ENCODE results near the gene GAGE12E. TPM values are rescaled to one million over a fixed set of nuclear protein-coding genes. Genes with fewer than 3 reads are reported as not detected.
"Not testable (repeated sequence)": the region's sequence is repeated elsewhere in the genome, so short reads cannot be mapped to it uniquely, and the experiment has no call there.

The GAGE12E gene
- total RNA-seq, 2 experiments from 2014 or later, result not detected

DNA sequence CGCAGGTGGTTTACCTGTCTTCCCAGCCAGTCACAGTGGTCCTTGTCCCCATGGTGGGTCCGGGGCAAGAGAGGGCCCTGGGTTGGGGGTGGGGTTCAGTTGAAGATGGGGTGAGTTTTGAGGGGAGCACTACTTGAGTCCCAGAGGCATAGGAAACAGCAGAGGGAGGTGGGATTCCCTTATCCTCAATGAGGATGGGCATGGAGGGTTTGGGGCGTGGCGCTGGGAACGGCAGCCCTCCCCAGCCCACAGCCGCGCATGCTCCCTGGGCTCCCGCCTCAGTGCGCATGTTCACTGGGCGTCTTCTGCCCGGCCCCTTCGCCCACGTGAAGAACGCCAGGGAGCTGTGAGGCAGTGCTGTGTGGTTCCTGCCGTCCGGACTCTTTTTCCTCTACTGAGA, 28.6 kb downstream of the GAGE12E start, which contains the start of gene GAGE12H:
Gene GAGE12H, plus strand, starts transcription at position 301 of the 400 bp plus-strand sequence. CDS start 1,155 bp downstream, outside the sequence.
- H3K27ac ChIP-seq (ENCODE audit: low read depth in 1 of 2, low read length in 2 of 2); intact Hi-C loops (cut with DNase I, micrococcal nuclease); H3K4me3 Mint-ChIP-seq; CTCF ChIA-PET; H3K27me3 Mint-ChIP-seq; H3K9me3 ChIP-seq (ENCODE audit: control insufficient read depth in 1 of 2, insufficient read depth in 1 of 2, low read length in 2 of 2); H3K4me1 Mint-ChIP-seq (ENCODE audit: low read depth); H3K9me3 Mint-ChIP-seq; H3K36me3 ChIP-seq (ENCODE audit: insufficient read depth, low read length); H3K4me3 ChIP-seq (ENCODE audit: low read length); DNase-seq; H3K36me3 Mint-ChIP-seq (ENCODE audit: low read depth); POLR2A ChIA-PET; H3K27me3 ChIP-seq (ENCODE audit: control insufficient read depth in 1 of 2, insufficient read depth in 2 of 2, low read length in 2 of 2); H3K4me1 ChIP-seq (ENCODE audit: insufficient read depth, low read length); ATAC-seq (ENCODE audit: poor library complexity); H3K27ac Mint-ChIP-seq: not testable (repeated sequence)

DNA sequence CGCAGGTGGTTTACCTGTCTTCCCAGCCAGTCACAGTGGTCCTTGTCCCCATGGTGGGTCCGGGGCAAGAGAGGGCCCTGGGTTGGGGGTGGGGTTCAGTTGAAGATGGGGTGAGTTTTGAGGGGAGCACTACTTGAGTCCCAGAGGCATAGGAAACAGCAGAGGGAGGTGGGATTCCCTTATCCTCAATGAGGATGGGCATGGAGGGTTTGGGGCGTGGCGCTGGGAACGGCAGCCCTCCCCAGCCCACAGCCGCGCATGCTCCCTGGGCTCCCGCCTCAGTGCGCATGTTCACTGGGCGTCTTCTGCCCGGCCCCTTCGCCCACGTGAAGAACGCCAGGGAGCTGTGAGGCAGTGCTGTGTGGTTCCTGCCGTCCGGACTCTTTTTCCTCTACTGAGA, 38.1 kb downstream of the GAGE12E start, which contains the start of gene GAGE2A:
Gene GAGE2A, plus strand, starts transcription at position 301 of the 400 bp plus-strand sequence. CDS start 1,155 bp downstream, outside the sequence.
- H3K4me1 Mint-ChIP-seq (ENCODE audit: low read depth); ATAC-seq (ENCODE audit: poor library complexity); H3K36me3 ChIP-seq (ENCODE audit: insufficient read depth, low read length); POLR2A ChIA-PET; H3K27me3 Mint-ChIP-seq; intact Hi-C loops (cut with DNase I, micrococcal nuclease); H3K4me3 ChIP-seq (ENCODE audit: low read length); H3K36me3 Mint-ChIP-seq (ENCODE audit: low read depth); H3K4me3 Mint-ChIP-seq; CTCF ChIA-PET; H3K9me3 Mint-ChIP-seq; H3K4me1 ChIP-seq (ENCODE audit: insufficient read depth, low read length); H3K9me3 ChIP-seq (ENCODE audit: control insufficient read depth in 1 of 2, insufficient read depth in 1 of 2, low read length in 2 of 2); H3K27ac Mint-ChIP-seq; H3K27ac ChIP-seq (ENCODE audit: low read depth in 1 of 2, low read length in 2 of 2); H3K27me3 ChIP-seq (ENCODE audit: control insufficient read depth in 1 of 2, insufficient read depth in 2 of 2, low read length in 2 of 2); DNase-seq: not testable (repeated sequence)

DNA sequence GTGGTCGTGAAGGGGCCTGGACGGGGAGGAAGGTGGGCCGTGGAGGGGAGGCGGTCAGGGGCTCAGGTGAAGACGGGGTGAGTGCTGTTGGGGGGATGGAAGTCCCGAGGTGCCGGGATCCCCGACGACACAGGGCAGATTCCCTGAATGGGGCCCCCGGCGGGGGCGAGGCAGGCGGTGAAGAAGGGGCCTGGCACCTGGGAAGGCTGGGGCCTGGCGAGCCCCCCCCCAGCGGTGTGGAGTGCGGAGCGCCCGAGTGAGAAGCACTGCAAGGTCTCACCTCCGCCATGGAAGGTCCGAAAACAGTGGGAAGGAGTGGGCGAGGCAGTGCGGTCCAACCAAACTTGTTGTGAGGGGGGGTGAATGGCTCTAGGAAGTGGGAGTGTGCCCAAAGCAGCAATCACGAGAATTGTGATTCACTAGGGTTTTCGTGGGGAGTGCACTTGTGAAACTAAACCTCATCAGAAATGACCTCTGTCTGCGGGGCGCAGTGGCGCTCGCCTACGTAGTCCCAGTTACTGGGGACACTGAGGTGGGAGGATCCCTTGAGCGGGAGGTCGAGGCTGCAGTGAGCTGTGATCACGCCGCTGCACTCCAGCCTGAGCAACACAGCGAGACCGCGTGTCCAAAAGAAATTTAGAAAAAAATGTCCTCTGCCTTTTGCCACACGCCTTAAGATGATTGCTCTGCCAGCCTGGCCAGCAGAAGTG, 38.8 kb downstream of the GAGE12E start:
- peak in 3 of 14 experiments; percentile 2 to 32 (median 16) for DNase-seq
- H3K27me3 Mint-ChIP-seq; H3K27ac Mint-ChIP-seq; POLR2A ChIA-PET; ATAC-seq (ENCODE audit: poor library complexity); H3K27ac ChIP-seq (ENCODE audit: low read depth in 1 of 2, low read length in 2 of 2); intact Hi-C loops (cut with DNase I, micrococcal nuclease); H3K36me3 ChIP-seq (ENCODE audit: insufficient read depth, low read length); H3K36me3 Mint-ChIP-seq (ENCODE audit: low read depth); H3K4me3 Mint-ChIP-seq; H3K9me3 Mint-ChIP-seq; H3K27me3 ChIP-seq (ENCODE audit: control insufficient read depth in 1 of 2, insufficient read depth in 2 of 2, low read length in 2 of 2); H3K9me3 ChIP-seq (ENCODE audit: control insufficient read depth in 1 of 2, insufficient read depth in 1 of 2, low read length in 2 of 2); H3K4me1 ChIP-seq (ENCODE audit: insufficient read depth, low read length); H3K4me3 ChIP-seq (ENCODE audit: low read length); H3K4me1 Mint-ChIP-seq (ENCODE audit: low read depth); CTCF ChIA-PET: not testable (repeated sequence)

DNA sequence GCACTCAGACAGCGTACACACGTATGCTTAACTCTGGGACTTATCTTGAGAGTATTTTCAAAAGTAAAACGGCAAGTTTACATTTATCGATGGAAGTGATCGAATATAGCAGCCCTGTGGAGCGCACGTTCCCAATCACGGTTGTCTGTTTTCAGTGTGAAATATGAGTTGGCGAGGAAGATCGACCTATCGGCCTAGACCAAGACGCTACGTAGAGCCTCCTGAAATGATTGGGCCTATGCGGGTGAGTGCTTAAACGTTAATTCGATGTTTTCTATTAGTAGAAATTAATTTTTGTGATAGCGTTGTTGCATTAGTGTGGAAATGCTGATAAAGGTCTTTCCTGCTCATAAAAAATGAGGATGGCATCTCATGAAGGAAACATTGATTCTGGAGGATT, 39.4 kb downstream of the GAGE12E start:
- CTCF ChIA-PET; H3K4me3 ChIP-seq (ENCODE audit: low read length): not testable (repeated sequence)

DNA sequence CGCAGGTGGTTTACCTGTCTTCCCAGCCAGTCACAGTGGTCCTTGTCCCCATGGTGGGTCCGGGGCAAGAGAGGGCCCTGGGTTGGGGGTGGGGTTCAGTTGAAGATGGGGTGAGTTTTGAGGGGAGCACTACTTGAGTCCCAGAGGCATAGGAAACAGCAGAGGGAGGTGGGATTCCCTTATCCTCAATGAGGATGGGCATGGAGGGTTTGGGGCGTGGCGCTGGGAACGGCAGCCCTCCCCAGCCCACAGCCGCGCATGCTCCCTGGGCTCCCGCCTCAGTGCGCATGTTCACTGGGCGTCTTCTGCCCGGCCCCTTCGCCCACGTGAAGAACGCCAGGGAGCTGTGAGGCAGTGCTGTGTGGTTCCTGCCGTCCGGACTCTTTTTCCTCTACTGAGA, 47.6 kb downstream of the GAGE12E start, which contains the start of gene GAGE1:
Gene GAGE1, plus strand, starts transcription at position 301 of the 400 bp plus-strand sequence. CDS start 1,155 bp downstream, outside the sequence.
- H3K27me3 ChIP-seq (ENCODE audit: control insufficient read depth in 1 of 2, insufficient read depth in 2 of 2, low read length in 2 of 2); H3K9me3 Mint-ChIP-seq; H3K36me3 Mint-ChIP-seq (ENCODE audit: low read depth); H3K4me1 ChIP-seq (ENCODE audit: insufficient read depth, low read length); POLR2A ChIA-PET; H3K27ac Mint-ChIP-seq; DNase-seq; H3K27ac ChIP-seq (ENCODE audit: low read depth in 1 of 2, low read length in 2 of 2); intact Hi-C loops (cut with DNase I, micrococcal nuclease); H3K4me1 Mint-ChIP-seq (ENCODE audit: low read depth); H3K27me3 Mint-ChIP-seq; H3K9me3 ChIP-seq (ENCODE audit: control insufficient read depth in 1 of 2, insufficient read depth in 1 of 2, low read length in 2 of 2); CTCF ChIA-PET; ATAC-seq (ENCODE audit: poor library complexity); H3K4me3 ChIP-seq (ENCODE audit: low read length); H3K4me3 Mint-ChIP-seq; H3K36me3 ChIP-seq (ENCODE audit: insufficient read depth, low read length): not testable (repeated sequence)

More for the DNA sequence above, 39.4 kb downstream of the GAGE12E start:
- H3K27ac Mint-ChIP-seq; H3K27ac ChIP-seq (ENCODE audit: low read depth in 1 of 2, low read length in 2 of 2); H3K4me1 ChIP-seq (ENCODE audit: insufficient read depth, low read length); H3K9me3 Mint-ChIP-seq; H3K9me3 ChIP-seq (ENCODE audit: control insufficient read depth in 1 of 2, insufficient read depth in 1 of 2, low read length in 2 of 2); H3K27me3 Mint-ChIP-seq; H3K36me3 ChIP-seq (ENCODE audit: insufficient read depth, low read length); intact Hi-C loops (cut with DNase I, micrococcal nuclease); H3K4me1 Mint-ChIP-seq (ENCODE audit: low read depth); DNase-seq; H3K27me3 ChIP-seq (ENCODE audit: control insufficient read depth in 1 of 2, insufficient read depth in 2 of 2, low read length in 2 of 2); POLR2A ChIA-PET; H3K36me3 Mint-ChIP-seq (ENCODE audit: low read depth); H3K4me3 Mint-ChIP-seq; ATAC-seq (ENCODE audit: poor library complexity): not testable (repeated sequence)

Other genes starting within 250 kb of the GAGE12E start
- not detected for gene GAGE10, start 247.6 kb upstream of the GAGE12E start, total RNA-seq
- not detected for gene GAGE12J, start 229.3 kb upstream of the GAGE12E start, total RNA-seq
- not detected for gene GAGE13, start 219.7 kb upstream of the GAGE12E start, total RNA-seq
- gene GAGE12C, start 19.1 kb upstream of the GAGE12E start, total RNA-seq, result not detected
- gene GAGE12D, start 9.6 kb upstream of the GAGE12E start, total RNA-seq, result not detected
- gene GAGE12F, start 9.6 kb downstream of the GAGE12E start, total RNA-seq, result not detected
- gene GAGE12G, start 19.1 kb downstream of the GAGE12E start, total RNA-seq, result not detected
- not detected for gene GAGE12H, start 28.7 kb downstream of the GAGE12E start, total RNA-seq
- not detected for gene GAGE2A, start 38.2 kb downstream of the GAGE12E start, total RNA-seq
- gene GAGE1, start 47.7 kb downstream of the GAGE12E start, total RNA-seq, result not detected
- gene PAGE1, start 144.7 kb downstream of the GAGE12E start, total RNA-seq, result not detected

Data from CD4-positive, alpha-beta T cell (primary cell).